Measurements from ENCODE around the gene SAMD14. TPM values are rescaled to one million over a fixed set of nuclear protein-coding genes. Genes with fewer than 3 reads are reported as not detected.

SAMD14 gene
- total RNA-seq, 4 donors from 2014 or later, result 0.04 to 3.8 (median 0.31) TPM; not detected in 1

- Histone ChIP-seq H3K9me3 (no peaks in the 10 kb centered on the region), H3K4me1 (no peaks in the 10 kb centered on the region), H3K36me3 (peaks cover 0 to 11% of the 10 kb centered on the region in 2 donors), H3K4me3 (no peak overlapping the region), H3K27ac (no peak overlapping the region), H3K27me3 (no peaks in the 10 kb centered on the region)
- in situ Hi-C loops (cut with MboI; ENCODE audit: low sequenced_read_pairs in 4 of 4), result loop anchor here in 3 of 4 donors (5.0 kb wide), 1 partner anchor 62 kb away; no protein-coding TSS in a partner anchor
- ATAC-seq (no peak), DNase-seq (no peak)
- intact Hi-C loops (cut with DNase I; ENCODE audit: low total_unique reads), result no loop called here
- TF ChIP-seq POLR2A (IDR thresholded peaks at IDR 0.05) (no peak), CTCF (IDR thresholded peaks at IDR 0.05 in 4 of 5, conservative IDR thresholded peaks at IDR 0.05 in 1 of 5) (no peak)
These were observed 40.8 kb downstream of the SAMD14 start for GRCh38 chr17:50088952-50089825.

GRCh38 chr17:50087912-50088405 lies 42.0 kb downstream of the SAMD14 start:
- DNase-seq (no peak), ATAC-seq (peak in 1 of 2 donors; percentile 9)
- Histone ChIP-seq H3K27me3 (no peaks in the 10 kb centered on the region), H3K27ac (no peak overlapping the region), H3K4me1 (no peaks in the 10 kb centered on the region), H3K36me3 (peaks cover 0 to 11% of the 10 kb centered on the region in 2 donors), H3K4me3 (no peak overlapping the region), H3K9me3 (no peaks in the 10 kb centered on the region)
- in situ Hi-C loops (cut with MboI; ENCODE audit: low sequenced_read_pairs in 4 of 4) (loop anchor here in 3 of 4 donors (5.0 kb wide), 1 partner anchor 61 kb away; no protein-coding TSS in a partner anchor), intact Hi-C loops (cut with DNase I; ENCODE audit: low total_unique reads) (loop anchor here (1.0 kb wide), 1 partner anchor 62 kb away; no protein-coding TSS in a partner anchor)
- no peak for TF ChIP-seq POLR2A (IDR thresholded peaks at IDR 0.05)
- no peak for TF ChIP-seq CTCF (IDR thresholded peaks at IDR 0.05 in 4 of 5, conservative IDR thresholded peaks at IDR 0.05 in 1 of 5)

- peak; percentile 75 to 89 for ATAC-seq
- Histone ChIP-seq H3K27me3 (no peaks in the 10 kb centered on the region), H3K27ac (no peak overlapping the region), H3K4me1 (no peaks in the 10 kb centered on the region), H3K4me3 (no peak overlapping the region), H3K36me3 (peaks cover 0 to 11% of the 10 kb centered on the region in 2 donors), H3K9me3 (no peaks in the 10 kb centered on the region)
- peak in 1 of 2 donors; percentile 71 for DNase-seq
- TF ChIP-seq POLR2A (IDR thresholded peaks at IDR 0.05), result no peak
- peak; percentile 94 to 98 (median 98) for TF ChIP-seq CTCF (IDR thresholded peaks at IDR 0.05 in 4 of 5, conservative IDR thresholded peaks at IDR 0.05 in 1 of 5)
- intact Hi-C loops (cut with DNase I; ENCODE audit: low total_unique reads) (loop anchor here (1.0 kb wide), 1 partner anchor 61 kb away; no protein-coding TSS in a partner anchor), in situ Hi-C loops (cut with MboI; ENCODE audit: low sequenced_read_pairs in 4 of 4) (loop anchor here in 3 of 4 donors (5.0 kb wide), 1 partner anchor 60 kb away; no protein-coding TSS in a partner anchor)
These were observed 42.6 kb downstream of the SAMD14 start for GRCh38 chr17:50087246-50087911.

- ATAC-seq (no peak), DNase-seq (no peak)
- H3K27me3 ChIP-seq, result no peaks in the 10 kb centered on the region
- peak overlapping the region; percentile 71 to 82 (median 78) for H3K27ac ChIP-seq
- H3K36me3 ChIP-seq, result peaks cover 0 to 22% of the 10 kb centered on the region in 2 donors
- TF ChIP-seq CTCF (IDR thresholded peaks at IDR 0.05 in 4 of 5, conservative IDR thresholded peaks at IDR 0.05 in 1 of 5), result no peak
- TF ChIP-seq POLR2A (IDR thresholded peaks at IDR 0.05), result no peak
- in situ Hi-C loops (cut with MboI; ENCODE audit: low sequenced_read_pairs in 4 of 4) (no loop called here), intact Hi-C loops (cut with DNase I; ENCODE audit: low total_unique reads) (loop anchor here (2.0 kb wide), 1 partner anchor 25 kb away; the partner anchor contains the start of gene ITGA3)
- peaks cover 19 to 20% of the 10 kb centered on the region in 2 donors for H3K4me1 ChIP-seq
- H3K9me3 ChIP-seq, result no peaks in the 10 kb centered on the region
- no peak overlapping the region for H3K4me3 ChIP-seq
These were observed 48.2 kb downstream of the SAMD14 start for GRCh38 chr17:50081757-50082156.
